Measurements from ENCODE around the gene TRA2A. TPM values are rescaled to one million over a fixed set of nuclear protein-coding genes. Genes with fewer than 3 reads are reported as not detected.
A peak's percentile ranks its signal among the peaks of the same experiment; 100 is the strongest.

The TRA2A gene
- total and polyA plus RNA-seq, 9 of the 15 experiments (the other 6 are each of a cell fraction or from before 2014, with no cell fraction given): 22.7 to 210 (median 73.9) TPM

DNA sequence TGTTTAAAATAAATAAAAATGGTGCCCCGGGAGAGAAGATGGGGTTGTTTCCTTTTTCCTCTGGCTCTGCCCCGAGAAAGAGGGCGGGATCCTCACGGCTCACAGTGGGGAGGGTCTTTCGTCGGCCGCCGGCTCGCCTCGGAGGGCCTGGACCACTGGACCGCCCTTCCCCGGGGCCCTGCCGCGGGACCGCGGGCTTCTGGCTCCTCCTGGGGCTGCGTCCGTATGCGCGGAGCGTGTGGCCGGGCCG lies 58.0 kb downstream of the TRA2A start (continued):
- TF ChIP-seq SAFB2 (IDR thresholded peaks at IDR 0.05; ENCODE audit: borderline replicate concordance, low read depth, low read length, severe bottlenecking) (no peak), GATAD2B (IDR thresholded peaks at IDR 0.05; ENCODE audit: borderline replicate concordance) (0 out of 2 replicates have a peak, but pooled peaks have one; percentile 39), MTA1 (IDR thresholded peaks at IDR 0.05; ENCODE audit: borderline replicate concordance) (no peak)

DNA sequence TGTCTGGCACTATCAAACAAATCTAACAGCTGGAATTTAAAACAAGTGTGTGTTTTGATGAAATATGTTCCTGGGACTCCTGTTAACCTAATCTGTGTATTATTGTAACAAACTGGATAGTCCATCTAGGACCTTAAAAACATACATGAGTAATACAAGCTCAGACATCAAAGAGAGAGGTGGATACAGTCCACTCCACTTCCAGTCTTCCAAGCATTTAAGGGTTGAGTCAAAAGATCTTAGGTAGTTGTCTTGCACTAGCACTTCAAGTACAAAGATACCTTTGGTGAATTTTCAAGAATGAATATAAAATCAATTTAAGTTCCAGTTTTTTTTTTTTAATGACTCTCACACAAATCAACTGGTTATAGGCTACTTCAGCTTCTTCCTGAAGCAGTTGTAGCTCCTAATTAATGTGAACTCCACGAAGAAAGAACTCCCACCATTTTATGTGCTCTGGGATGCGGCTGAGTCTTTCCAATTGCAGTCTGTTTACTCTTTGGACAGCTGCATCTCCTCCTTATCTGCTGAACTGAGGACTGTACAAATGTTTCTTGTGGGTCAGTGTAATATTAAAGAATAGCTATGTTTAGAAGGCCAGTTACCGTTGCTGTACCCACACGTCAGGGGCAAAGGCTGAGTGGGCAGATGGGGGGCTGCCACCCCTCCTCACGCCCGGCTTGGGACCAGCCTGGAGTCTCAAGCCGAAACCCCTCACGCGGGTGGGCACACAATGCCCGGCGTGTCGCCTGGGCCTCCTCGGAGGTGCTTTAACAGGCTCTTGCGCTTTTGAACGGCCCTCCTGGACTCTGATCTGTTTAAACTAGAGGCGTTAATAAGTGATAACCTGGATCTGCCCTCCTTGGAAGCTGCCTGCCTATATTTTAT lies 58.6 kb downstream of the TRA2A start:
- TSS peak; percentile 39 for BruUV-seq (replicated peaks)
- Histone ChIP-seq H3K4me2 (ENCODE audit: insufficient read depth, low read length) (peak overlapping the region; percentile 92), H3K79me2 (ENCODE audit: control insufficient read depth, insufficient read depth, low read length) (peaks cover 83% of the 10 kb centered on the region), H3K9ac (ENCODE audit: insufficient read depth in 1 of 2, low read depth in 2 of 2, low read length in 2 of 2) (peak overlapping the region; percentile 94 to 98), H3K9me1 (ENCODE audit: control insufficient read depth, insufficient read depth, low read length) (no peaks in the 10 kb centered on the region), H3K36me3 (ENCODE audit: control insufficient read depth, insufficient read depth, low read length) (0 out of 3 replicates have a peak, but pooled peaks cover 2% of the 10 kb centered on the region), H3K27me3 (ENCODE audit: control insufficient read depth in 2 of 2, insufficient read depth in 2 of 2, low read length in 2 of 2) (no peaks in the 10 kb centered on the region), H3K9me3 (replicated peaks; ENCODE audit: control insufficient read depth, insufficient read depth, low read depth, low read length) (no peaks in the 10 kb centered on the region), H3K4me3 (peak overlapping the region; percentile 66), H2AFZ (ENCODE audit: low read depth, low read length) (no peak overlapping the region), H3K27ac (ENCODE audit: extremely low read depth, low read depth, low read length) (peak overlapping the region; percentile 93), H3K4me1 (replicated peaks in 1 of 2; ENCODE audit: control insufficient read depth in 2 of 2, insufficient read depth in 2 of 2, low read length in 2 of 2) (peaks cover 0 to 26% of the 10 kb centered on the region in 2 experiments; a peak in 3 of 5 replicates), H4K20me1 (replicated peaks; ENCODE audit: control insufficient read depth, insufficient read depth, low read length) (no peaks in the 10 kb centered on the region)
- ChIA-PET POLR2A (interaction anchor here (0.5 to 3.1 kb wide), 11 partner anchors 10 to 118 kb away, joined by 3 to 12 read pairs (median 4); no protein-coding TSS in a partner anchor), CTCF (ENCODE audit: low intra/inter-chr PET ratio) (no interaction called here)
- WGBS (ENCODE audit: insufficient coverage, low coverage, missing lambda C conversion rate): 2% methylated on average over 16 of the region's 16 CpGs
- FAIRE-seq (peak; percentile 71), ATAC-seq (peak; percentile 6), DNase-seq (ENCODE audit: extremely low read depth in 1 of 4, low spot score in 3 of 4) (peak in 3 of 4 experiments; percentile 6 to 60 (median 18))
- in situ Hi-C loops (cut with MboI) (no loop called here), intact Hi-C loops (cut with micrococcal nuclease) (loop anchor here (5.0 kb wide), 3 partner anchors 116 to 771 kb away; partner anchors contain the start of gene MALSU1)
- TF ChIP-seq RAD21 (CRISPR knock-in tag; conservative IDR thresholded peaks at IDR 0.05 in 1 of 2, IDR thresholded peaks at IDR 0.05 in 1 of 2) (no peak), KAT7 (CRISPR knock-in tag; IDR thresholded peaks at IDR 0.05; ENCODE audit: borderline replicate concordance) (0 out of 2 replicates have a peak, but pooled peaks have one; percentile 42), ZNF140 (CRISPR knock-in tag; IDR thresholded peaks at IDR 0.05) (no peak), ETV1 (tag; conservative IDR thresholded peaks at IDR 0.05; ENCODE audit: low read depth) (no peak), BRF1 (IDR thresholded peaks at IDR 0.05; ENCODE audit: borderline replicate concordance, extremely low read depth, insufficient read length) (no peak), FOS (IDR thresholded peaks at IDR 0.05; ENCODE audit: extremely low read depth, insufficient read length) (no peak), DPF2 (IDR thresholded peaks at IDR 0.05) (0 out of 2 replicates have a peak, but pooled peaks have one; percentile 30), PCBP2 (IDR thresholded peaks at IDR 0.05; ENCODE audit: low read depth, low read length, poor library complexity, severe bottlenecking) (no peak), BRD4 (IDR thresholded peaks at IDR 0.05) (peak; percentile 8; the same call in 1 of the 2 replicates), CREBBP (IDR thresholded peaks at IDR 0.05; ENCODE audit: low read depth, low read length) (no peak), FOXO4 (CRISPR knock-in tag; IDR thresholded peaks at IDR 0.05) (no peak), CBFB (CRISPR knock-in tag; IDR thresholded peaks at IDR 0.05) (0 out of 2 replicates have a peak, but pooled peaks have one; percentile 20), HDAC1 (IDR thresholded peaks at IDR 0.05) (peak in 1 of 2 experiments; percentile 19; a peak in 1 of 4 replicates)
- TF ChIP-seq, protein P1, sequence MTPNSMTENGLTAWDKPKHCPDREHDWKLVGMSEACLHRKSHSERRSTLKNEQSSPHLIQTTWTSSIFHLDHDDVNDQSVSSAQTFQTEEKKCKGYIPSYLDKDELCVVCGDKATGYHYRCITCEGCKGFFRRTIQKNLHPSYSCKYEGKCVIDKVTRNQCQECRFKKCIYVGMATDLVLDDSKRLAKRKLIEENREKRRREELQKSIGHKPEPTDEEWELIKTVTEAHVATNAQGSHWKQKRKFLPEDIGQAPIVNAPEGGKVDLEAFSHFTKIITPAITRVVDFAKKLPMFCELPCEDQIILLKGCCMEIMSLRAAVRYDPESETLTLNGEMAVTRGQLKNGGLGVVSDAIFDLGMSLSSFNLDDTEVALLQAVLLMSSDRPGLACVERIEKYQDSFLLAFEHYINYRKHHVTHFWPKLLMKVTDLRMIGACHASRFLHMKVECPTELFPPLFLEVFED (CRISPR knock-in tag; conservative IDR thresholded peaks at IDR 0.05): peak; percentile 31; the same call in 1 of the 2 replicates

Data from K562 (cell line).